PC-3 (cell line): ENCODE results near the gene SSH3. TPM values are rescaled to one million over a fixed set of nuclear protein-coding genes. Genes with fewer than 3 reads are reported as not detected.

Experiments used
- ATAC-seq: fragments of 200-7000 bp; cut with Tn5 transposase; 2 replicates; pipeline ENCODE4 v1.9.1; 2020; ENCODE audit warnings: mild to moderate bottlenecking, moderate library complexity
- BruUV-seq: library from RNA; stranded (reverse); fragments of 400-500 nt; replicated peaks from 2 replicates; lab custom pipeline; 2021; lab: Mats Ljungman, UMichigan
- CTCF ChIA-PET: fragments of 300-600 bp; sonication (Branson Sonifier 250); formaldehyde crosslinking; loops from one replicate; lab custom pipeline; 2022; ENCODE audit warnings: antibody characterized with exemption; lab: Charles Lee
- POLR2A ChIA-PET: fragments of 300-600 bp; sonication (Branson Sonifier 250); formaldehyde crosslinking; loops from one replicate; lab custom pipeline; 2022; ENCODE audit warnings: antibody characterized with exemption; ENCODE audit not compliant: unreplicated experiment; lab: Charles Lee
- DNase-seq: peaks from one replicate; pipeline ENCODE4 v3.0.0-alpha.2; 2015
- H2AFZ ChIP-seq: fragments of 300-600 bp; sonication (generic); 2 replicates; pipeline ENCODE4 v1.6.0; 2016; ENCODE audit warnings: antibody characterized with exemption, low read length
- H3F3A ChIP-seq: fragments of 300-600 bp; sonication (generic); one replicate; pipeline ENCODE4 v1.6.0; 2017; ENCODE audit warnings: antibody characterized with exemption, low read length, control low read depth, mild to moderate bottlenecking; ENCODE audit not compliant: unreplicated experiment
- H3K27ac ChIP-seq: fragments of 300-600 bp; sonication (generic); 2 replicates; pipeline ENCODE4 v1.5.1; 2016; ENCODE audit warnings: mild to moderate bottlenecking, low read length
- H3K27me3 ChIP-seq: fragments of 300-600 bp; sonication (generic); 2 replicates; pipeline ENCODE4 v1.6.1; 2016; ENCODE audit warnings: low read length, mixed read lengths
- H3K36me3 ChIP-seq: fragments of 300-600 bp; sonication (generic); 2 replicates; pipeline ENCODE4 v1.6.1; 2016; ENCODE audit warnings: low read depth, mixed run types, low read length, mixed read lengths
- H3K4me1 ChIP-seq: fragments of 300-600 bp; sonication (generic); 2 replicates; pipeline ENCODE4 v1.5.1; 2016; ENCODE audit warnings: low read length; ENCODE audit not compliant: insufficient read depth
- H3K4me2 ChIP-seq: fragments of 300-600 bp; sonication (generic); 2 replicates; pipeline ENCODE4 v1.6.0; 2016; ENCODE audit warnings: low read length
- H3K4me3 ChIP-seq: fragments of 300-600 bp; sonication (generic); 2 replicates; pipeline ENCODE4 v1.5.1; 2016; ENCODE audit warnings: mild to moderate bottlenecking, low read length, mixed read lengths
- H3K79me2 ChIP-seq: fragments of 300-600 bp; sonication (generic); 2 replicates; pipeline ENCODE4 v1.6.1; 2017; ENCODE audit warnings: low read length, mixed read lengths
- H3K9ac ChIP-seq: fragments of 300-600 bp; sonication (generic); 2 replicates; pipeline ENCODE4 v1.6.0; 2016; ENCODE audit warnings: mild to moderate bottlenecking, low read length
- H3K9me2 ChIP-seq: fragments of 300-600 bp; sonication (generic); replicated peaks from 2 replicates; pipeline ENCODE4 v1.6.1; 2016; ENCODE audit warnings: mixed run types, low read length, mixed read lengths
- H3K9me3 ChIP-seq: fragments of 300-600 bp; sonication (generic); 2 replicates; pipeline ENCODE4 v1.6.1; 2016; ENCODE audit warnings: low read length, mixed read lengths
- H4K20me1 ChIP-seq: fragments of 300-600 bp; sonication (generic); 2 replicates; pipeline ENCODE4 v1.6.1; 2016; ENCODE audit warnings: low read length, mixed read lengths
- EZH2 ChIP-seq: fragments of 300-600 bp; sonication (generic); IDR thresholded peaks from one replicate; pipeline ENCODE4 v1.6.1; 2017; ENCODE audit warnings: antibody characterized with exemption, mild to moderate bottlenecking, low read length; ENCODE audit not compliant: unreplicated experiment
- EZH2phosphoT487 ChIP-seq: fragments of 300-600 bp; sonication (generic); IDR thresholded peaks from 2 replicates; pipeline ENCODE4 v1.6.1; 2018; ENCODE audit warnings: mild to moderate bottlenecking, antibody characterized with exemption, low read length, borderline replicate concordance
- intact Hi-C: fragments of 100-400 bp; cut with micrococcal nuclease; formaldehyde crosslinking; loops from 2 replicates; pipeline ENCODE4 v1.9.0; 2023
- total RNA-seq: library from RNA; depleted of rRNA; stranded (reverse); fragments of >200 nt; gene quantifications from 2 replicates; pipeline ENCODE4 v1.2.3, GENCODE V29; 2014
- TF ChIP-seq, protein P1 (sequence below): fragments of 300-600 bp; sonication (generic); conservative IDR thresholded peaks from 2 replicates; pipeline ENCODE4 v1.5.1; 2017; ENCODE audit warnings: antibody characterized with exemption, low read depth, mild to moderate bottlenecking, low read length

Gene SSH3
- total RNA-seq, 1 experiment from 2014 or later = 35.1 TPM

GRCh38 chr11:67323526-67323925, 20.2 kb downstream of the SSH3 start:
- H3K4me3 ChIP-seq = no peak overlapping the region
- POLR2A ChIA-PET = no interaction called here
- DNase-seq (no peak), ATAC-seq (no peak)
- TF ChIP-seq, protein P1, sequence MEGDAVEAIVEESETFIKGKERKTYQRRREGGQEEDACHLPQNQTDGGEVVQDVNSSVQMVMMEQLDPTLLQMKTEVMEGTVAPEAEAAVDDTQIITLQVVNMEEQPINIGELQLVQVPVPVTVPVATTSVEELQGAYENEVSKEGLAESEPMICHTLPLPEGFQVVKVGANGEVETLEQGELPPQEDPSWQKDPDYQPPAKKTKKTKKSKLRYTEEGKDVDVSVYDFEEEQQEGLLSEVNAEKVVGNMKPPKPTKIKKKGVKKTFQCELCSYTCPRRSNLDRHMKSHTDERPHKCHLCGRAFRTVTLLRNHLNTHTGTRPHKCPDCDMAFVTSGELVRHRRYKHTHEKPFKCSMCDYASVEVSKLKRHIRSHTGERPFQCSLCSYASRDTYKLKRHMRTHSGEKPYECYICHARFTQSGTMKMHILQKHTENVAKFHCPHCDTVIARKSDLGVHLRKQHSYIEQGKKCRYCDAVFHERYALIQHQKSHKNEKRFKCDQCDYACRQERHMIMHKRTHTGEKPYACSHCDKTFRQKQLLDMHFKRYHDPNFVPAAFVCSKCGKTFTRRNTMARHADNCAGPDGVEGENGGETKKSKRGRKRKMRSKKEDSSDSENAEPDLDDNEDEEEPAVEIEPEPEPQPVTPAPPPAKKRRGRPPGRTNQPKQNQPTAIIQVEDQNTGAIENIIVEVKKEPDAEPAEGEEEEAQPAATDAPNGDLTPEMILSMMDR = no peak
- TF ChIP-seq EZH2phosphoT487 (no peak), EZH2 (no peak)
- H2AFZ ChIP-seq = no peak overlapping the region
- H3K9ac ChIP-seq = no peak overlapping the region
- peaks cover 15% of the 10 kb centered on the region for H3K79me2 ChIP-seq
- no peaks in the 10 kb centered on the region for H3K27me3 ChIP-seq
- H3K4me1 ChIP-seq = peaks cover 9% of the 10 kb centered on the region; the same call in 1 of the 2 replicates
- H3K36me3 ChIP-seq = no peaks in the 10 kb centered on the region
- H3K9me3 ChIP-seq = no peaks in the 10 kb centered on the region
- H3F3A ChIP-seq = no peaks in the 10 kb centered on the region
- H3K9me2 ChIP-seq = no peaks in the 10 kb centered on the region
- no peaks in the 10 kb centered on the region for H4K20me1 ChIP-seq
- H3K27ac ChIP-seq = no peak overlapping the region
- no peak overlapping the region for H3K4me2 ChIP-seq
- no TSS peak for BruUV-seq
- intact Hi-C loops = no loop called here
- CTCF ChIA-PET = no interaction called here

GRCh38 chr11:67332081-67332691, 28.9 kb downstream of the SSH3 start:
- ATAC-seq (no peak), DNase-seq (no peak)
- POLR2A ChIA-PET = no interaction called here
- Histone ChIP-seq H3K4me2 (no peak overlapping the region), H2AFZ (no peak overlapping the region), H3K4me1 (no peaks in the 10 kb centered on the region), H3K9ac (no peak overlapping the region), H3F3A (peaks cover 5% of the 10 kb centered on the region), H3K36me3 (no peaks in the 10 kb centered on the region), H3K9me2 (no peaks in the 10 kb centered on the region), H3K79me2 (no peaks in the 10 kb centered on the region), H3K27ac (no peak overlapping the region), H3K9me3 (no peaks in the 10 kb centered on the region), H4K20me1 (no peaks in the 10 kb centered on the region), H3K4me3 (no peak overlapping the region), H3K27me3 (no peaks in the 10 kb centered on the region)
- TF ChIP-seq, protein P1 = no peak
- no peak for TF ChIP-seq EZH2phosphoT487
- TF ChIP-seq EZH2 = no peak
- BruUV-seq = no TSS peak
- intact Hi-C loops = no loop called here
- CTCF ChIA-PET = interaction anchor here (0.7 kb wide), 1 partner anchor 60 kb away, joined by 5 read pairs; the partner anchor contains the start of gene RAD9A

- Histone ChIP-seq H3K27ac (no peak overlapping the region), H3K4me1 (no peaks in the 10 kb centered on the region), H4K20me1 (no peaks in the 10 kb centered on the region), H3K9me2 (no peaks in the 10 kb centered on the region), H3K36me3 (no peaks in the 10 kb centered on the region), H3K4me3 (no peak overlapping the region), H3K9ac (no peak overlapping the region), H3K27me3 (no peaks in the 10 kb centered on the region), H3F3A (peaks cover under 1% of the 10 kb centered on the region), H2AFZ (no peak overlapping the region), H3K79me2 (no peaks in the 10 kb centered on the region), H3K4me2 (no peak overlapping the region), H3K9me3 (no peaks in the 10 kb centered on the region)
- ChIA-PET POLR2A (interaction anchor here (0.6 kb wide), 1 partner anchor 34 kb away, joined by 3 read pairs; the partner anchor contains the start of gene SSH3), CTCF (no interaction called here)
- BruUV-seq = no TSS peak
- DNase-seq (no peak), ATAC-seq (no peak)
- intact Hi-C loops = no loop called here
- no peak for TF ChIP-seq EZH2
- TF ChIP-seq, protein P1 = no peak
- TF ChIP-seq EZH2phosphoT487 = no peak
Measured at GRCh38 chr11:67337257-67337656, 33.9 kb downstream of the SSH3 start.
